ENCODE measurements around the gene FTCDNL1.

FTCDNL1 gene

GRCh38 chr2:199797431-199798403 is 53.3 kb downstream of the FTCDNL1 start:
- no peak for TF ChIP-seq CTCF (conservative IDR thresholded peaks at IDR 0.05; ENCODE audit: low read depth, low read length)
- DNase-seq (ENCODE audit: low read depth), result no peak
- H3K4me3 ChIP-seq (ENCODE audit: low read length), result no peak overlapping the region

GRCh38 chr2:199792381-199792780 is 58.6 kb downstream of the FTCDNL1 start:
- H3K4me3 ChIP-seq (ENCODE audit: low read length), result no peak overlapping the region
- no peak for DNase-seq (ENCODE audit: low read depth)
- TF ChIP-seq CTCF (conservative IDR thresholded peaks at IDR 0.05; ENCODE audit: low read depth, low read length), result no peak

- H3K4me3 ChIP-seq (ENCODE audit: low read length), result no peak overlapping the region
Observed at GRCh38 chr2:199791326-199791725, 59.7 kb downstream of the FTCDNL1 start.

GRCh38 chr2:199784512-199784911 is 66.5 kb downstream of the FTCDNL1 start:
- no peak for DNase-seq (ENCODE audit: low read depth)
- no peak overlapping the region for H3K4me3 ChIP-seq (ENCODE audit: low read length)
- TF ChIP-seq CTCF (conservative IDR thresholded peaks at IDR 0.05; ENCODE audit: low read depth, low read length), result no peak

More at GRCh38 chr2:199791326-199791725, 59.7 kb downstream of the FTCDNL1 start:
- DNase-seq (ENCODE audit: low read depth), result no peak
- no peak for TF ChIP-seq CTCF (conservative IDR thresholded peaks at IDR 0.05; ENCODE audit: low read depth, low read length)

- H3K4me3 ChIP-seq (ENCODE audit: low read length), result no peak overlapping the region
- no peak for TF ChIP-seq CTCF (conservative IDR thresholded peaks at IDR 0.05; ENCODE audit: low read depth, low read length)
- DNase-seq (ENCODE audit: low read depth), result no peak
Observed at GRCh38 chr2:199779589-199779988, 71.4 kb downstream of the FTCDNL1 start.

GRCh38 chr2:199778655-199779054 is 72.3 kb downstream of the FTCDNL1 start:
- DNase-seq (ENCODE audit: low read depth), result no peak
- no peak overlapping the region for H3K4me3 ChIP-seq (ENCODE audit: low read length)
- no peak for TF ChIP-seq CTCF (conservative IDR thresholded peaks at IDR 0.05; ENCODE audit: low read depth, low read length)

GRCh38 chr2:199777916-199778315 is 73.1 kb downstream of the FTCDNL1 start:
- TF ChIP-seq CTCF (conservative IDR thresholded peaks at IDR 0.05; ENCODE audit: low read depth, low read length), result no peak
- DNase-seq (ENCODE audit: low read depth), result no peak
- no peak overlapping the region for H3K4me3 ChIP-seq (ENCODE audit: low read length)

Measured in retinal pigment epithelial cell (primary cell).